K562 (cell line): ENCODE results near the gene NDST3. TPM values are rescaled to one million over a fixed set of nuclear protein-coding genes. Genes with fewer than 3 reads are reported as not detected.

ENCODE experiments used
- ATAC-seq: fragments of 200-7000 bp; cut with Tn5 transposase; 3 replicates; pipeline ENCODE4 v1.9.1; 2020; ENCODE audit warnings: moderate library complexity
- BruUV-seq: library from RNA; stranded (reverse); fragments of 400-500 nt; replicated peaks from 2 replicates; lab custom pipeline; 2021; lab: Mats Ljungman, UMichigan
- CTCF ChIA-PET: fragments of 300-600 bp; formaldehyde crosslinking; extraction: SDS; loops from one replicate; lab custom pipeline; 2021; ENCODE audit warnings: low intra/inter-chr PET ratio; lab: Yijun Ruan, JAX
- POLR2A ChIA-PET: fragments of 300-600, 350-650 bp; sonication (Branson Sonifier 250); formaldehyde crosslinking; extraction: SDS; loops from one replicate; lab custom pipeline; 2021; ENCODE audit warnings: antibody characterized with exemption, inconsistent platforms; lab: Yijun Ruan, JAX
- DNase-seq, 4 experiments: peaks; one replicate each; pipeline versions ENCODE4 v3.0.0 to v3.0.0-alpha.2; 2011 to 2018; ENCODE audit warnings: low spot score in 3 of 4, mixed read lengths in 3 of 4; ENCODE audit errors: extremely low read depth in 1 of 4
- FAIRE-seq: peaks from 2 replicates; lab custom pipeline; 2011; peaks lifted over from hg19 to GRCh38; lab: Jason Lieb, UNC
- H2AFZ ChIP-seq: 2 replicates; pipeline ENCODE4 v1.6.0; 2011; ENCODE audit warnings: low read depth, low read length, control low read depth, inconsistent platforms
- H3K27ac ChIP-seq: fragments of 200-600 bp; 3 replicates; pipeline ENCODE4 v1.8.0; 2011; ENCODE audit warnings: low read depth, mild to moderate bottlenecking, control low read depth, inconsistent platforms, low read length, moderate library complexity, mixed read lengths; ENCODE audit errors: extremely low read depth
- H3K27me3 ChIP-seq, 2 experiments: fragments of 300-600 bp in 1 of 2; 2 replicates in 1 of 2; 3 replicates in 1 of 2; pipeline versions ENCODE4 v1.6.0 to v1.8.0; 2011; ENCODE audit warnings: inconsistent platforms in 2 of 2, low read length in 2 of 2, mild to moderate bottlenecking in 1 of 2, mixed read lengths in 1 of 2, moderate library complexity in 1 of 2; ENCODE audit not compliant: control insufficient read depth in 2 of 2, insufficient read depth in 2 of 2
- H3K36me3 ChIP-seq: fragments of 300-600 bp; 3 replicates; pipeline ENCODE4 v1.8.0; 2011; ENCODE audit warnings: mild to moderate bottlenecking, low read length, inconsistent platforms; ENCODE audit not compliant: control insufficient read depth, insufficient read depth
- H3K4me1 ChIP-seq, 2 experiments: fragments of 200-600 bp in 1 of 2; replicated peaks in 1 of 2; 2 replicates in 1 of 2; 3 replicates in 1 of 2; pipeline versions ENCODE4 v1.5.1 to v1.8.0; 2011; ENCODE audit warnings: inconsistent platforms in 2 of 2, low read length in 2 of 2, mild to moderate bottlenecking in 1 of 2, mixed read lengths in 1 of 2, moderate library complexity in 1 of 2; ENCODE audit not compliant: control insufficient read depth in 2 of 2, insufficient read depth in 2 of 2
- H3K4me2 ChIP-seq: 2 replicates; pipeline ENCODE4 v1.6.1; 2011; ENCODE audit warnings: low read length, control low read depth, inconsistent platforms, mixed read lengths; ENCODE audit not compliant: insufficient read depth
- H3K4me3 ChIP-seq: fragments of 200-600 bp; sonication (generic), shearing (Covaris generic); 2 replicates; pipeline ENCODE4 v1.5.1; 2016; ENCODE audit warnings: control low read depth, inconsistent platforms
- H3K79me2 ChIP-seq: fragments of 200-600 bp; 3 replicates; pipeline ENCODE4 v1.8.0; 2011; ENCODE audit warnings: low read length, inconsistent platforms; ENCODE audit not compliant: control insufficient read depth, insufficient read depth
- H3K9ac ChIP-seq, 2 experiments: 2 replicates each; pipeline versions ENCODE4 v1.6.0 to v1.6.1; 2011; ENCODE audit warnings: low read depth in 2 of 2, low read length in 2 of 2, control low read depth in 1 of 2, inconsistent platforms in 1 of 2, mild to moderate bottlenecking in 1 of 2, mixed read lengths in 1 of 2; ENCODE audit not compliant: insufficient read depth in 1 of 2
- H3K9me1 ChIP-seq: one replicate; pipeline ENCODE4 v1.6.0; 2011; ENCODE audit warnings: inconsistent platforms, mild to moderate bottlenecking, low read length, moderate library complexity; ENCODE audit not compliant: control insufficient read depth, insufficient read depth
- H3K9me3 ChIP-seq: replicated peaks from 2 replicates; pipeline ENCODE4 v1.5.1; 2011; ENCODE audit warnings: low read depth, low read length, inconsistent platforms; ENCODE audit not compliant: control insufficient read depth, insufficient read depth
- H4K20me1 ChIP-seq: replicated peaks from 2 replicates; pipeline ENCODE4 v1.6.1; 2011; ENCODE audit warnings: low read length, inconsistent platforms, mixed read lengths; ENCODE audit not compliant: control insufficient read depth, insufficient read depth
- C11orf30 ChIP-seq: fragments of 450-650 bp; IDR thresholded peaks from 2 replicates; pipeline ENCODE4 v1.6.1; 2016; ENCODE audit warnings: low read depth, mild to moderate bottlenecking
- CTCF ChIP-seq, 3 experiments: IDR thresholded peaks in 2 of 3; conservative IDR thresholded peaks in 1 of 3; 2 replicates each; pipeline ENCODE4 v1.5.1; 2011 to 2012; ENCODE audit warnings: low read length in 3 of 3, mild to moderate bottlenecking in 3 of 3, control low read depth in 2 of 3, improper control_type of control experiment in 1 of 3, inconsistent platforms in 1 of 3, low read depth in 1 of 3, mixed read lengths in 1 of 3, moderate library complexity in 1 of 3; ENCODE audit not compliant: insufficient read depth in 2 of 3
- ELF4 ChIP-seq: fragments of 450-650 bp; formaldehyde crosslinking; IDR thresholded peaks from 2 replicates; pipeline ENCODE4 v1.4.0; 2022; ENCODE audit warnings: missing genetic modification characterization
- RAD21 ChIP-seq, 2 experiments: fragments of 250-450 bp in 1 of 2; fragments of 450-650 bp in 1 of 2; sonication (Bioruptor Pico) in 1 of 2; formaldehyde crosslinking in 1 of 2; IDR thresholded peaks in 1 of 2; conservative IDR thresholded peaks in 1 of 2; 2 replicates each; pipeline versions ENCODE4 v1.4.0 to v1.8.0; 2020 to 2022; ENCODE audit warnings: mild to moderate bottlenecking in 2 of 2, moderate library complexity in 1 of 2
- REST ChIP-seq, 2 experiments: fragments of 450-650 bp; formaldehyde crosslinking in 1 of 2; IDR thresholded peaks; 2 replicates each; pipeline versions ENCODE4 v1.4.0 to v1.6.1; 2014 to 2020; ENCODE audit warnings: mild to moderate bottlenecking in 2 of 2, borderline replicate concordance in 1 of 2, low read depth in 1 of 2
- TRIM28 ChIP-seq: fragments of 450-650 bp; IDR thresholded peaks from 2 replicates; pipeline ENCODE4 v1.6.1; 2017
- YBX1 ChIP-seq: fragments of 450-650 bp; IDR thresholded peaks from 2 replicates; pipeline ENCODE4 v1.7.1; 2016; ENCODE audit warnings: mild to moderate bottlenecking
- ZNF316 ChIP-seq: fragments of 450-650 bp; IDR thresholded peaks from 2 replicates; pipeline ENCODE4 v1.6.1; 2016
- WGBS: fragments of 100-300 bp; shearing (Covaris generic); methylation state at CpG from one replicate; pipeline ENCODE4 v1.1.6; 2016; ENCODE audit warnings: low coverage, mixed read lengths; ENCODE audit not compliant: insufficient coverage; ENCODE audit errors: missing lambda C conversion rate; 5-methylcytosine and 5-hydroxymethylcytosine counted together
- in situ Hi-C: fragments of 300-500 bp; cut with MboI; formaldehyde crosslinking; loops from 4 replicates; pipeline ENCODE4 v1.15.0; 2018; ENCODE audit warnings: inconsistent platforms, mixed read lengths
- intact Hi-C: fragments of 100-400 bp; cut with micrococcal nuclease; formaldehyde crosslinking; loops from 2 replicates; pipeline ENCODE4 v1.14.2; 2022
- polyA plus RNA-seq, 8 experiments: library from polyadenylated mRNA; depleted of rRNA in 4 of 8; stranded (reverse) in 5 of 8; unstranded in 3 of 8; fragments of >200 nt; fragmentation: Nextera tagmentation in 2 of 8; fragmentation: Illumina TruSeq in 1 of 8; extraction: Ambion mirVana in 2 of 8; extraction: Trizol in 1 of 8; gene quantifications; 2 replicates each; pipeline versions ENCODE4 v1.2.1 to v1.2.3, GENCODE V29; 2011 to 2014; ENCODE audit warnings: inconsistent platforms in 1 of 8, missing spikeins in 1 of 8
- total RNA-seq, 7 experiments: library from RNA; depleted of rRNA in 6 of 7; stranded (reverse); fragments of >200 nt in 6 of 7; fragmentation: Illumina TruSeq in 2 of 7; extraction: Trizol in 2 of 7; gene quantifications; 2 replicates each; pipeline versions ENCODE4 v1.2.1 to v1.2.3, GENCODE V29; 2011 to 2021; ENCODE audit warnings: low replicate concordance in 1 of 7

NDST3 gene
- total and polyA plus RNA-seq, 9 of the 15 experiments (the other 6 are each of a cell fraction or from before 2014, with no cell fraction given): not detected

- H3K9me3 ChIP-seq: no peaks in the 10 kb centered on the region
- H3K27ac ChIP-seq: no peak overlapping the region
- TF ChIP-seq ELF4 (CRISPR knock-in tag): no peak
- TF ChIP-seq YBX1: no peak
- peak; percentile 39; the same call in 1 of the 2 replicates for TF ChIP-seq REST (IDR thresholded peaks at IDR 0.05; ENCODE audit: borderline replicate concordance)
- no peak for TF ChIP-seq REST (CRISPR knock-in tag; IDR thresholded peaks at IDR 0.05; ENCODE audit: low read depth)
- peak; percentile 59 to 69 for TF ChIP-seq RAD21 (CRISPR knock-in tag; conservative IDR thresholded peaks at IDR 0.05 in 1 of 2, IDR thresholded peaks at IDR 0.05 in 1 of 2)
- TF ChIP-seq CTCF (IDR thresholded peaks at IDR 0.05 in 2 of 3, conservative IDR thresholded peaks at IDR 0.05 in 1 of 3; ENCODE audit: insufficient read depth in 2 of 3, low read depth in 1 of 3, low read length in 3 of 3): peak; percentile 32 to 60 (median 50); a peak in 5 of 6 replicates
- peak; percentile 68 for TF ChIP-seq ZNF316
- no peak for TF ChIP-seq TRIM28
- TF ChIP-seq C11orf30: peak; percentile 63
- CTCF ChIA-PET: no interaction called here
- 0% methylated on average over 3 of the region's 3 CpGs for WGBS
- H3K9me1 ChIP-seq: no peaks in the 10 kb centered on the region
- intact Hi-C loops: no loop called here
- DNase-seq (peak; percentile 17 to 49 (median 19)), FAIRE-seq (peak; percentile 58), ATAC-seq (peak; percentile 71; the same call in 2 of the 3 replicates)
- no peaks in the 10 kb centered on the region for H3K79me2 ChIP-seq
- in situ Hi-C loops: no loop called here
- H3K27me3 ChIP-seq: no peaks in the 10 kb centered on the region
- no TSS peak for BruUV-seq
- no peaks in the 10 kb centered on the region for H3K36me3 ChIP-seq
- H3K4me2 ChIP-seq: no peak overlapping the region
- POLR2A ChIA-PET: no interaction called here
- no peaks in the 10 kb centered on the region for H4K20me1 ChIP-seq
- no peak overlapping the region for H2AFZ ChIP-seq
- H3K4me1 ChIP-seq: no peaks in the 10 kb centered on the region
- H3K4me3 ChIP-seq: no peak overlapping the region
- no peak overlapping the region for H3K9ac ChIP-seq
These were observed 190.1 kb downstream of the NDST3 start for GRCh38 chr4:118224243-118224829.
